Measurements from ENCODE around the gene TBXAS1.
A peak's percentile ranks its signal among the peaks of the same experiment; 100 is the strongest.

TBXAS1 gene

DNA sequence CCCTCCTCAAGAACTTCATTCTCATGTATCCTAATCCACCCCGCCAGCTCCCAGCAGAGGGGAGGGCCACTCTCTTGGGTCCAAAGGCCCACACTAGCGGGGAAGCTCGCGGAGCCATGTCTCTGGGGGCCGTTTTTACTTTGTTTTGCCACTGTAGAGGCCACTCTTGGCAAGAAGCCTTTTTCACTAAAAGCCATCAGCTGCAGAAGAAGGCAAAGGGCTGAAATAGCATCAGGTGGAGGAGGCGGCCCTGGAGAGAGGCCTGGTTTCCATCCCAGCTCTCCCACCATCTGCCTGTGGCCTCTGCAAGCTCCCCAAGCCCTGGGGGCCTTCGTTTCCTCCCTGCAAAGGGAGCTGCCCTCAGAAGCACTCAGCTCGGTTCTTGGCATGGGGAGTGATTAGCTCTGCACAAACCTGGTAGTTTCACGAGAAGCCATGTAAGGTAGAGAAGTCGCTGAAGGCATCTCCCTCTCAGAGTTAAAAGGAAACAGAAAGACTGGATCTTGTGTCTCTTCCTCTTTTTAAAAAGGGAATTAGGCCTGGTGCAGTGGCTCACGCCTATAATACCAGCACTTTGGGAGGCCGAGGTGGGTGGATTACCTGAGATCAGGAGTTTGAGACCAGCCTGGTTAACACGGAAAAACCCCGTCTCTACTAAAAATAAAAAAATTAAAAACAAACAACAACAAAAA lies 163.4 kb downstream of the TBXAS1 start:
- H3K27ac ChIP-seq = no peak overlapping the region
- TF ChIP-seq, protein P1, sequence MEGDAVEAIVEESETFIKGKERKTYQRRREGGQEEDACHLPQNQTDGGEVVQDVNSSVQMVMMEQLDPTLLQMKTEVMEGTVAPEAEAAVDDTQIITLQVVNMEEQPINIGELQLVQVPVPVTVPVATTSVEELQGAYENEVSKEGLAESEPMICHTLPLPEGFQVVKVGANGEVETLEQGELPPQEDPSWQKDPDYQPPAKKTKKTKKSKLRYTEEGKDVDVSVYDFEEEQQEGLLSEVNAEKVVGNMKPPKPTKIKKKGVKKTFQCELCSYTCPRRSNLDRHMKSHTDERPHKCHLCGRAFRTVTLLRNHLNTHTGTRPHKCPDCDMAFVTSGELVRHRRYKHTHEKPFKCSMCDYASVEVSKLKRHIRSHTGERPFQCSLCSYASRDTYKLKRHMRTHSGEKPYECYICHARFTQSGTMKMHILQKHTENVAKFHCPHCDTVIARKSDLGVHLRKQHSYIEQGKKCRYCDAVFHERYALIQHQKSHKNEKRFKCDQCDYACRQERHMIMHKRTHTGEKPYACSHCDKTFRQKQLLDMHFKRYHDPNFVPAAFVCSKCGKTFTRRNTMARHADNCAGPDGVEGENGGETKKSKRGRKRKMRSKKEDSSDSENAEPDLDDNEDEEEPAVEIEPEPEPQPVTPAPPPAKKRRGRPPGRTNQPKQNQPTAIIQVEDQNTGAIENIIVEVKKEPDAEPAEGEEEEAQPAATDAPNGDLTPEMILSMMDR (conservative IDR thresholded peaks at IDR 0.05) = no peak

DNA sequence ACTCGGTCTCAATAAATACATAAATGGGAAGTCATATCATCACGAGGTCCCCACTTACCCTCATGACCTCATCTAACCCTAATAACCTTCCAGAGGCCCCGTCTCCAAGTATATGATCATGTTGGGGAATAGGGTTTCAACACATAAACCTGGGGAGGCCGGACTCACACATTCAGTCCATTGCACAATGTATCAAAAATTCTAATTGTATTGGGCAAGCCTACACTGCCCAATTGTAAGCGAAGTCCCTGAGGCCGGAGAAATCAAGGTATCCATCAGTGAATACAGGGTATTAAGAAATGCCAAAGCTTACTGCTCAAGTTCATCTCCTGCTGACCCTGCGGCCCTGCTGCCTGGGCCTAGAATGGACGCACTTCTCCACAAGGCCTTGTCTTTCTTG lies 164.1 kb downstream of the TBXAS1 start:
- TF ChIP-seq, protein P1 (conservative IDR thresholded peaks at IDR 0.05) = no peak
- no peak overlapping the region for H3K27ac ChIP-seq

DNA sequence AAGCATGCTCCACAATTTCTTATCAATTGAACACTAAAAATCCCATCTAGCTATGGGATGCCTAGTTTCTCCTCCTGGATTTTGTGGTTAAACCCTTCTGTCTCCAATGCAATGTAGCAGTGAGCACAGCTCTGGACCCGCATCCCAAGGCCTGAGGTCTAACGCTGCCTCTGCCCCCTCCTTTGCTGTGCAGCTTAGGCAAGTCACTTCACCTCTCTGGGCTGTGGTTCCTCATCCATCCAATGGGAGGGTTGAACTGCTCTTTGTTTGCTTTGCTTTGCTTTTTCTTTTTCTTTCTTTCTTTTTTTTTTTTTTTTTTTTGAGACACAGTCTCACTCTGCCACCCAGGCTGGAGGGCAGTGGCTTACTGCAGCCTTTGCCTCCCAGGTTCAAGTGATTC lies 164.5 kb downstream of the TBXAS1 start:
- TF ChIP-seq, protein P1 (conservative IDR thresholded peaks at IDR 0.05) = no peak
- H3K27ac ChIP-seq = no peak overlapping the region

DNA sequence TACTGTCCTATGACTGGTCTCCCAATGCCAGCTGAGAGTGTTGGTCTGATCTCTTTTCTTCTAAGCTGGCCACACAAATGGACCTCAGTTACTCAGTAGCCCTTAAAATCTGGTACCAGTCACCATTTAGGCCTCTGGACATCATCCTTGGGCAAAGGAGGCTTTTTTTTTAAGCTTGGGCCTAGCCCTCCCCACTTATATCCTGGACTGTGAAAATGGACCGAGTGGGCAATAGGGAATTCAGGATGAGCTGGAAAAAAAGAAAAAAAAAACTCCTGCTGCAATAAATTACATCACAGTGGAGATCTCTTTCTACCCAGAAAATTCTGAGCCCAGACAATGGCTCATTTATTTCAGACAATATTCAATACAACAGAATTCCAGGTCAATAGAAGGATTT lies 165.3 kb downstream of the TBXAS1 start:
- TF ChIP-seq, protein P1 (conservative IDR thresholded peaks at IDR 0.05) = no peak
- H3K27ac ChIP-seq = no peak overlapping the region

DNA sequence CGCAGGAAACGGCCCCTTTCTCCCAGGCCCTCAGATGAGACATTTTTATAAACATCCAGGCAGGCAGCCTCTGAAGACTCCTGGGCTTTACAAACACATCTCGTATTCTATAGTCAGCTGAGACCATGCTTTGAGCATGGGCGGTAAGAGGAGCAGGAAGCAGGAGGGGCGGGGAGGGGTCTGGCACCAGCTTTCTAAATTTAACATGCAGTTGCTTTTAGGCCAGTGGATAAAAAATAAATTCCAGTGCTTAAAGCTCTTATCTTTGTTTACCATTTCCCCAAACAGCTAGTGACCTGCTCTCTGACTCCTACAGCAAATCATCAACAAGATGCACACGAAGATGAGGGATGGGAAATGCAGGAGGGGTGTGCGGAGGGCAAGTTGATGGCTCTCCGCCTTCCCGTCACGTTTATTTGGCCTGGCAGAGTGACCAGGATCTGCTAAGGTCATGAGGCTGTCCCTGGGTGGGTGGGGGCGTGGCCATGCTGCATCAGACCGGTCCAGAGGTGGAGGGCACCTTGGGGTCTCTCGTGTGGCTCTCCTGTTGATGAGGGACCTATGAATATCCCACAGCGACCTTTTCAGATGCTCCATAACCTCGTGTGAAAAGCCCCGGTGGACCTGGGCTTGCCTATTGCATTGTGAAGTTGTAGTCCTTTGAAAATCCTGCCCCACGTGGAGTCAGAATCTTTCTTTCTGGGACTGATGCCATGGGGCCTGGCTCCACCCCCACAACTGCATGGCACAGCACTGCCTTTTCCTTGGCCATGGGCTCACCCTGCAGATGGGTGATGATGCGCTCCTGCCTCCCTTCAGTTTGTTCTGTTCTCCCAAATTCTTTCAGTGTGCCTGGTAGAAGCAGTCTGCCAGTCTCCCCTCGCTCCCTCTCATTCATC lies 166.2 kb downstream of the TBXAS1 start:
- TF ChIP-seq, protein P1 (conservative IDR thresholded peaks at IDR 0.05) = no peak
- H3K27ac ChIP-seq = peak overlapping the region; percentile 31; the same call in 1 of the 2 replicates

DNA sequence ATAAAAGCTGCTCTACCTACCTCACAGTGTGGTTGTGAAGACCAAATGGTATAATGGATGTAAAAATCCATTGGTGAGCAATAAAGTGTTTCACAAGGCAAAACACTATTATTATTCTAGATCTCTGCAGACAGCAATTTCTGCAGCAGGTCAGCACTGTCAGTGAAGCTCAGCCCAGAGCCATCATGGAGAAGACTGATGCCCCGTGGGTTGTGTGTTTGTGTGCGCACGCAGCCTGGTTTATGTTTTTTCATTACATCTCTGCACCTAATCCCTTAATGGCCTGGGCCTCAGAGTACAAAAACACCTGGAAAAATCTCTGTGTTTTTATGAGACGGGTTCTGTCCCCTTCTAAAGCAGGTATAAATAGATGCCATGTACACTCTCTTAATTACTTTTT lies 169.5 kb downstream of the TBXAS1 start:
- H3K27ac ChIP-seq = no peak overlapping the region

DNA sequence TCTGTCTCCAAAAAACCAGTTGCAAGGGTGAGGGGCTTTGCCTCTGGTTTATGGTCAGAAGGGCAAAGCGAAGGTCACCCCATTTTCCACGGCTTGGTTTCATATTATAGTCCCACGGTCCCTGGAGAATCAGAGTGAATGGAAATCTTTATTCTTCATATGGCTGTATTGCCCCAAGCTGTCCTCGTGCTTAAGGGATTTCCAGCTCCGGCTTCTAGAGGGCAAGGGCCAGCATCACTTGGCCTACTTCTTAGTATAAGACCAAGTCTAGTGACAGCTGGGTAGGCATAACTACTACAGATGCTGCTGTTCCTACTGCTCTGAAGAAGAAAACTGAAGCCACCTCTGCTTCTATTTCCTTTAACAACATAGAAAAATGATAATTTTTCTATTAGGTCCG lies 170.5 kb downstream of the TBXAS1 start:
- TF ChIP-seq, protein P1 (conservative IDR thresholded peaks at IDR 0.05) = no peak
- no peak overlapping the region for H3K27ac ChIP-seq

More for the DNA sequence above, 169.5 kb downstream of the TBXAS1 start:
- TF ChIP-seq, protein P1 (conservative IDR thresholded peaks at IDR 0.05) = no peak
